Ishikawa (cell line): ENCODE data around the gene SACM1L.

Experiments
- CEBPB ChIP-seq: IDR thresholded peaks from 2 replicates; pipeline ENCODE4 v1.6.1; 2012
- CREB1 ChIP-seq: IDR thresholded peaks from 2 replicates; pipeline ENCODE4 v1.6.1; 2012; ENCODE audit warnings: low read depth
- EGR1 ChIP-seq: IDR thresholded peaks from 2 replicates; pipeline ENCODE4 v1.6.1; 2012
- EP300 ChIP-seq: IDR thresholded peaks from 2 replicates; pipeline ENCODE4 v1.6.1; 2012; ENCODE audit warnings: borderline replicate concordance
- MAX ChIP-seq: IDR thresholded peaks from 2 replicates; pipeline ENCODE4 v1.6.1; 2012
- RAD21 ChIP-seq: IDR thresholded peaks from 2 replicates; pipeline ENCODE4 v1.6.1; 2012; ENCODE audit warnings: low read depth
- TAF1 ChIP-seq: IDR thresholded peaks from 2 replicates; pipeline ENCODE4 v1.6.1; 2012; ENCODE audit warnings: low read depth, mild to moderate bottlenecking
- TEAD4 ChIP-seq: IDR thresholded peaks from 2 replicates; pipeline ENCODE4 v1.6.1; 2012
- USF1 ChIP-seq: IDR thresholded peaks from 2 replicates; pipeline ENCODE4 v1.6.1; 2012
- YY1 ChIP-seq: IDR thresholded peaks from 2 replicates; pipeline ENCODE4 v1.6.1; 2012; ENCODE audit warnings: low read depth

- TF ChIP-seq CREB1 = no peak
- peak; percentile 82 for TF ChIP-seq TEAD4
- no peak for TF ChIP-seq YY1
- peak; percentile 44; the same call in 1 of the 2 replicates for TF ChIP-seq MAX
- peak; percentile 74; the same call in 1 of the 2 replicates for TF ChIP-seq EP300
- TF ChIP-seq EGR1 = no peak
- no peak for TF ChIP-seq RAD21
- TF ChIP-seq TAF1 = no peak
- 0 out of 2 replicates have a peak, but pooled peaks have one; percentile 9 for TF ChIP-seq CEBPB
- TF ChIP-seq USF1 = peak; percentile 88
Measured at GRCh38 chr3:45773714-45774449, 84.7 kb downstream of the SACM1L start.
